ENCODE data around the gene B3GALNT1.
A peak's percentile ranks its signal among the peaks of the same experiment; 100 is the strongest.
"Not testable (repeated sequence)": the region's sequence is repeated elsewhere in the genome, so short reads cannot be mapped to it uniquely, and the experiment has no call there.

B3GALNT1 gene

GRCh38 chr3:161073181-161073580 lies 32.0 kb downstream of the B3GALNT1 start:
- ATAC-seq: no peak

- no peak for ATAC-seq
Observed at GRCh38 chr3:161072751-161073150, 32.4 kb downstream of the B3GALNT1 start.

DNA sequence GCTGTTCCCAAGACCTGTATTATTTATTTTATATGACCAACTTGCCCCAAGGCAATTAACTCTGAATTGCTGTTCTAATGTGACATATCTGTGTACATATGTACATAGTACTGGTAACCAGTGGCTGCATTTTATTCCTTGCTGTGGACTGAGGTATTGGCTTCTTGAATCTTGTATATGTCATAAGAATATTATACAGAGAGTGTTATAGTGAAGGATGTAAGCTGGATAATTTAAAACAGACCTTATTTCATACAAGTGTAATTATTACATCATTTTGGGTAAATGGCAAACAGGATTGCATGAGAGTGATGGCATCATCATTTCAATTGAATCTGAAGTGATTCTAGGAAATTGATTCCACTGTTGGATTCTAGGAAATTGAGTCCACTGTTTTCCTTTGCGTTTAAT lies 32.9 kb downstream of the B3GALNT1 start:
- ATAC-seq: no peak

GRCh38 chr3:161070980-161071663 lies 34.0 kb downstream of the B3GALNT1 start:
- ATAC-seq: no peak

DNA sequence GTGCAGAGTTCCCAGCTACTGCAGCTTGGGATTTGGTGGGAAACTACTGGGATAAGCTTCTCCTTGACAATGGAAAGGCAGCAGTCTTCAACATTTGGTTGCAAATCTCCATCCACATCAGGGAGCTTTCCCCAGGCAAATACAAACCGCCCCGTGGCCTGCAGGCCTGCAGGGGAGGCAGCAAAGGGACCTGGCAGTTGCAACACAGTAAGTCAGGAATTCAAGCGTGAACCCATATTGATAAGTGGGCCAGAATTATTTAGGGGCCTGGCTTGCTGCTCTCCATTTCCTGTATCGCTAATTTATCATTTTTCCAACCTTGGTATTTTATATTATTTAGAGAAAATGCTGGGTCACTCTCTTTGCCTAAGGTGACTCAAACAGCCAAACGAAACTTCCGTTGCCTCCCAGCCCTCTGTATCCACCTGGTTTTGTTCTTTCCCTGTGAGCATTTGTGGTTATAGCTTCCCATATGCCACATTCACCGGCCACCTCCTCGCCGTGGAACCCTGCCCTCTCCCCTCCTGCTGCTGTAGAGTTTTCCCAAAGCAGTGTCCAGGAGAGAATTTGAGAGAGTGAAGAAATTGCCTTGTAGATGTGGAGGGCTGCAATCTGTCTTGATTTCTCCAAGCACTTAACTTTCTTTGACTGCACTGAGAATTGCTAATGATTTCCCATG lies 34.8 kb downstream of the B3GALNT1 start:
- no peak for ATAC-seq

DNA sequence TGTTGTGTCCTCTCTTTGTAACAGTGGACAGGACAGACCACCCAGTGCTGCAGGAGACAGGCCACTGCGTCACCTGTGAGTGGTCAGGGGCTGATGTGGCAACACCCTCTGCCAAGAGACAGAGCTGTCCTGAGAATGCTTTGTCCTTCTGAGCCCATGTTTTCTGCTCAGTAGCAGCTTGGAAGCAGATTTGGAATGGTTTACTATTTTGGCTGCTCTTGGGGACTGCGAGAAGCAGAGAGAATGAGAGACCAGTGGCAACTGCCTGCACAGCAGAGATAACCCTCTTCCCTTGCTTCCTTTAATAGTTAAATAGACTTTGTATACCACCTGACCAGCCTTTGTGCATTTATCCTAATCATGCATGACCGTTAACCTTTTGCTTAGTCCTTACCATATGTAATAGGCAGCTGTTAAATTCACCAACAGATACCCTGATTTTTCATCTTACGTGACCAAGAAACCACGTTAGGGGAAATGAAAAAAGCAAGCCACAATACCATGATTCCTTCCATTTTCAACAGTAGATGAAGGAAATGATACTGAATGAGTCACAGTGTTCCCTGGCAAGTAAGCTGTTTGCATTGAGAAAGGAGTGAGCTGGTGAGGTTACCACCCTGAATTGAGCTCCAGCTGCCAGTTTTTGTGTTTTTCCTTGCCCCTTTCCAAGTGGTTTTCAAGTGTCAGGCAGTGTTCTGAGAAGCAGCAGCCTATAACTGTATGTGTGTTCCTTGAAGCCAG lies 35.5 kb downstream of the B3GALNT1 start:
- peak in 1 of 2 donors; percentile 47 for ATAC-seq

GRCh38 chr3:161067335-161067734 lies 37.8 kb downstream of the B3GALNT1 start:
- ATAC-seq: no peak

- no peak for ATAC-seq
Observed at GRCh38 chr3:161066930-161067329, 38.2 kb downstream of the B3GALNT1 start.

DNA sequence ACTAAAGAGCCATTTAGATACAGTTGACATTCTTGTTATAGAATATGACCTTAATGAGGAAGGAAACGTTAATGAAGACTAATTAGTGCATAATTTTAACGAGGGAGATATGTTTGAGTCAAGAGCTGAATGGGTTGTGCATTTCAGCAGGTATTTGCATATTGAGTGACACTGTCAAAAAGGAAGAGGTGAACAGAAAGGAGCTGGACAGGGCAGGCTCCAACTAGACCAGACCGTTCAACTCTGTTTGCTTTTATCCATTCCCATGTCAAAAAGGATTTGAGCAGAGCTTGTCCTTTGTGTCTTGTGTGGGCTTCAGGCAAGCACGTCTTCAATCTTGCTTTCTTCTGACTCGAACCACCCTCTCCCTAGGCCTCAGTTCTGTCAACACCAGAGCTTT lies 40.7 kb downstream of the B3GALNT1 start:
- no peak for ATAC-seq

DNA sequence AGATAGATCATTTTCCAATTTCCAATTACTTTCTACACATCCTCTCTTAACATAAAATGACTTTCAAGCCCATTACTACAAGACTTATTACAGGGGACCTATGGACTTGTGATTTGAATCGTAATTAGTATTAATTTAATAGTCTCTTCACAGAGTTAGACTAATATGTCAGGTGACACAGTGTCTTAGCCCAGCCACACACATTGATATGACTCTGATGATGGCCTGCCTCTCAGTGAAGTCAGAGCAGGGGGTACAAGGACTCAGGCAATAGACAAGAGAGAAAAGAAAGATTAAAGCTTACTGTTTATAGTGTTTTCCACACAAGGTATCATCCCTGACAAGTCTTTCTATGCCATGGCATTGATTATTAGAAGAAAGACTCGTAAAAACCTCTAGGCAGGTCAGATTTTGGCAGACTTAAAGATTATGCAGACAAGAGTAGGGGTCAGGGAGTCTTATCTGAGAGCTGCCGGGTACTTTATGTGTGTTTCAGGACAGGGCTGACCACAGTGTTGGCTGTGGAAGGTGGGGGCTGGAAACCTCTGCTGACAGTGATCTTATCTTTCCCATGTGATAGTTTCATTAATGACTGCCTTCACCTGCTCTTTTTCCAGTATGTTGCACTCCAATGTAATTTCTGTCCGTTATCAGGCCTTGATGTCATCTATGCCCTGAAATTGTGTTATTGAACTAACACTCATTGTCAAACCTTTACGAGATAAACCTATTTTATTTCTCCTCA lies 50.1 kb downstream of the B3GALNT1 start:
- no peak for ATAC-seq

GRCh38 chr3:161051856-161052255 lies 53.3 kb downstream of the B3GALNT1 start:
- no peak for ATAC-seq

- no peak for ATAC-seq
Observed at GRCh38 chr3:161050935-161051334, 54.2 kb downstream of the B3GALNT1 start.

DNA sequence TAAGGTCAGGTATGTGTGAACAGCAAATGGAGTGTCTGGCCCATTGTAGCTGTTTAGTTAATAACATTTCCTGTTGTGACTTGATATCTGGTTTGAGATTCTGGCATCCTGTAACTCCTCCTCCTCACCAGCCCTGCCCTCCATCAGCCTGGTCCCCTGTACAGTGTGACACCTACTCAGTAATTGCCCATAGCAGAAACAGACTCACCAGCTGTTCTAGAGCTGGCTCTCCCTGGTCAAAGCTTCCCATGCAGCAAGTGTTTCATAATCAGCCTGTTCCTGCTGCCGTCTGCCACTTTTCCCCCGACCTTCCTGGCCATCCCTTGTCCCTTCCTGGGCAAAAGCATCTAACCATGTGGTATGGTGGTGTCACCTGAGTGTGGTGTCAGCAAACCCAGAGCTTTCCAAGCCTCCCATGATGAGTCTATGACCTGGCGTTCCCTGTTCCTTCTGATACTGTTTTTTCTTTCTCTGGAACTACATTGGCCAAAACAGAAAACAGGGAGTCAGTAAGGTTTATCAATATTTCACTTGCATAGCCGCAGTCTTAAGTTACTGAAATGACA lies 55.4 kb downstream of the B3GALNT1 start:
- no peak for ATAC-seq

DNA sequence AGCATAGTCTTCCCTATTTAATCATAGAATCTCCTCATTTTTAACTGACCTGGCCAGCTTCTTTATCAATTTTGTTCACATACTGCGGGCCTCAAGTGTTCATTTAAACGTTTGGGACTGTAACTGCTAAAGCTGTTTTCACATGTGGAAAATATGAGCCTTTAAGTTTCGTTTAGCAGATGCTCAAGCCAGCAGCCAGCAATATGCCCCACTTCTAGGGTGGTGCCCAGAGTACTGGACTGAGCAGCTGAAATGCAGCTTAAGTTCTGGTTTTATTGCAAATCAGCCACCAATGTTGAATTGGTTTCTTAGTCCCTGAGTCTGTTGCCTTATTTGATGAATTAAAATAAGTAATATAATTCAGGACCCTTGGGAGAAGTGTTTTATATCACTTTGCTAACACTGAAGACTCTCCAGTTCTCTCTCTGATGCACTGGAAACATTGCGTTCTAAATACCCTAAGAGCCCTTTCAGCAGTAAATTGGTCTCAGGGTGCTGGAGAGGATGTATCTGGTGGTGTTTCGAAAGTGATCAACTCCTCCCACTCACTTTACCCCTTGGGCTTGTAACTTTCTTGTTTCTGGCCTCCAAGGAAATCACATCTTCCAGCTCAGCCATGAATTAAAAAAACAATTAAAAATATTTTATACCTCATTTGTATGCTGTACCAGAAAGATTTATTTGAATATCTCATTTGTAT lies 61.7 kb downstream of the B3GALNT1 start:
- no peak for ATAC-seq

- no peak for ATAC-seq
Observed at GRCh38 chr3:161042023-161042501, 63.1 kb downstream of the B3GALNT1 start.

DNA sequence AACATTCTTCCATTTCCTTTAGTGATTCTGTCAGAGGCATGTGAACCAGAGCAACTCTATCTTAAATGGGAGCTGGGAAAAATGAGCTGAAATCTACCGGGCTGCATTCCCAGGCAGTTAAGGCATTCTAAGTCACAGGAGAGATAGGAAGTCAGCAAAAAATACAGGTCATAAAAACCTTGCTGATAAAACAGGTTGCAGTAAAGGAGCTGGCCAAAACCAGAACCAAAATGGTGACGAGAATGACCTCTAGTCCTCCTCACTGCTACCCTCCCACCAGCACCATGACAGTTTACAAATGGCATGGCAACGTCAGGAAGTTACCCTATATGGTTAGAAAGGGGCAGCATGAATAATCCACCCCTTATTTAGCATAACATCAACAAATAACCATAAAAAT lies 66.4 kb downstream of the B3GALNT1 start:
- ATAC-seq: no peak

- ATAC-seq: no peak
Observed at GRCh38 chr3:161035711-161036110, 69.4 kb downstream of the B3GALNT1 start.

DNA sequence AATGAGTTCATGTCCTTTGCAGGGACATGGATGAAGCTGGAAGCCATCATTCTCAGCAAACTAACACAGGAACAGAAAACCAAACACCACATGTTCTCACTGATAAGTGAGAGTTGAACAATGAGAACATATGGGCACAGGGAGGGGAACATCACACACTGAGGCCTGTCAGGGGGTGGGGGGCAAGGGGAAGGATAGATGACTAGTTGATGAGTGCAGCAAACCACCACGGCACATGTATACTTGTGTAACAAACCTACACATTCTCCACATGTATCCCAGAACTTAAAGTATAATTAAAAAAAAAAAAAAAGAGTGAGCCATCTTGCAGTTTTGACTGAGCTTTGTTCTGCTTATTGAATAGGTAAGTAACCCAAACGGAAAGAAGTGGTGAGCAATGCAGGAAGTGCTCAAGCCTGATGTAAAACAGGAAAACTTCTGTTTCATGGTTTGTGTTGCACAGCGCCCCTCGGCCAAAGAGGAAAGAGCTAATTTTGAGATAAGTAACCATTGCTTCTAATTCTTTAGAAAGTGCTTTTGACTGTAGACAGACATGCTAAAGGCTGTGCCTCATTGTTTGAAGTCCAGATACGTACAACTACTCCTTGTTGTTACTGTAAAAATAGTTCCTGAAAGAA lies 70.1 kb downstream of the B3GALNT1 start:
- not testable (repeated sequence) for ATAC-seq
